H7 (cell line): ENCODE measurements around the gene BAZ2B. TPM values are rescaled to one million over a fixed set of nuclear protein-coding genes. Genes with fewer than 3 reads are reported as not detected.
"Not testable (repeated sequence)": the region's sequence is repeated elsewhere in the genome, so short reads cannot be mapped to it uniquely, and the experiment has no call there.

Experiments used
- DNase-seq: peaks from one replicate; pipeline ENCODE4 v3.0.0; 2012
- H3K27me3 ChIP-seq: 2 replicates; pipeline ENCODE4 v1.6.0; 2011; ENCODE audit warnings: mild to moderate bottlenecking, low read length; ENCODE audit not compliant: control insufficient read depth, insufficient read depth
- H3K36me3 ChIP-seq: replicated peaks from 2 replicates; pipeline ENCODE4 v1.5.1; 2011; ENCODE audit warnings: low read length; ENCODE audit not compliant: control insufficient read depth, insufficient read depth
- H3K4me3 ChIP-seq: 2 replicates; pipeline ENCODE4 v1.5.1; 2011; ENCODE audit warnings: low read depth, mild to moderate bottlenecking, control low read depth, low read length, moderate library complexity; ENCODE audit not compliant: insufficient read depth
- total RNA-seq: library from RNA; depleted of rRNA; stranded (reverse); fragments of >200 nt; shearing (Covaris generic); gene quantifications from 2 replicates; pipeline ENCODE4 v1.2.3, GENCODE V29; 2014

The BAZ2B gene
- total RNA-seq, 1 experiment from 2014 or later, result 16.3 TPM

DNA sequence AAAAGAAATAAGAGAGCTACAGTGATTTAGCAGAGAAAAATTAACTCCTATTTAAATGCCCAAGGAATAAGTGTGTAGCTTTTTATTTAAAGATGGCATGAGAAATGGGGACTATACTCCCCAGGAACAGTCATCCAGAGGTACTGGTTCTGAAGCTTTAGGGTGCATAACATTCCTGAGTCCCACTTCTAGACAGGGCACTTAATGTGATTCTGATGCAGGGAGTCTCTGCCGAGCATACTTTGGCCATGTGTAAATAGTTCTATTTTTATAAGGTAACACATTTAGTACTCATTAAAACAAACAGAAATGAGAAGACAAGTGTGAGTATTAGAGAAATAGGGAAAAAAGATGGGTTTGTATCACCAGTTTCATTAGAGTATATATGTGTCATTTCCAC lies 175.2 kb downstream of the BAZ2B start:
- peaks cover 1% of the 10 kb centered on the region for H3K36me3 ChIP-seq
- DNase-seq, result no peak
- H3K27me3 ChIP-seq, result no peaks in the 10 kb centered on the region
- H3K4me3 ChIP-seq, result no peak overlapping the region

GRCh38 chr2:159439421-159439820 lies 176.9 kb downstream of the BAZ2B start:
- no peak for DNase-seq
- H3K27me3 ChIP-seq, result no peaks in the 10 kb centered on the region
- peaks cover 1% of the 10 kb centered on the region for H3K36me3 ChIP-seq

GRCh38 chr2:159438720-159439353 lies 177.5 kb downstream of the BAZ2B start:
- DNase-seq, result no peak
- Histone ChIP-seq H3K4me3 (no peak overlapping the region), H3K36me3 (no peaks in the 10 kb centered on the region; the same call in none of the 2 replicates), H3K27me3 (no peaks in the 10 kb centered on the region)

More at GRCh38 chr2:159439421-159439820, 176.9 kb downstream of the BAZ2B start:
- H3K4me3 ChIP-seq, result no peak overlapping the region

DNA sequence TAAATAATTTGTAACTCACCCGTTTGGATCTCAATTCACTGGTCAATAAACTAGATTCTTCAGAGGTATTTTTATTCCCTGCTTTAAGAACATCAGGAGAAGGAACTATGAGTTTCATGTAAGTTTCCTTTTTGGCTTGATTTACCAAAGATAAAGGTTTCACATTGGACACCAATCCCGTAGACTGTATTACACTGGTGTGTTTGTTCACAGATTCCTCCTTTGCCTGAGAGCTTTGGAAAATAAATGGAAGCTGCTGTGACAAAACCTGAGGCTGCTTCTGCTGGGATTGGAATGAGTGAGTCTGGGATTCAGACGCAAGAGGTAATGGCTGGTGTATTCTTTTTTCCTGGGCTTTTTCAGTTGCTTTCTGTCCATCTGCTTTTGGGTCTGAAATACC lies 178.1 kb downstream of the BAZ2B start:
- Histone ChIP-seq H3K4me3 (no peak overlapping the region), H3K36me3 (no peaks in the 10 kb centered on the region; the same call in none of the 2 replicates), H3K27me3 (no peaks in the 10 kb centered on the region)
- no peak for DNase-seq

DNA sequence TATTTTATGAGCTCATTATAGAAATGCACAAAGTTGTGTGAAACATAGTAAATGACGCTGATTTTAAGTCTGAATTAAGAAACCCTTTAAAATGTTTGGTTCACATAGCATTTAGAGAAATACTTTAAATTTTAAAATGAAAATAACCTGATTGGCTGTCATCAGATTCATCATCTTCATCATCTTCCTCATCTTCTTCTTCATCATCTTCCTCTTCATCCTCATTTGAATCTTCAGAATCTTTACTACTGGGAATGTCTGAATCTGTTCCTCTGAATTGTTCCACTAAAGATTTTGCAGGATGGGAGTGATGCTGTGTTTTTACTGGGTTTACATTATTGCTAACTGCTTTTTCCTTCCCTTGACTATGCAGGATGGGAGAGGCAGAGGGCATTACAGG lies 183.7 kb downstream of the BAZ2B start:
- Histone ChIP-seq H3K27me3 (no peaks in the 10 kb centered on the region), H3K36me3 (no peaks in the 10 kb centered on the region; the same call in none of the 2 replicates), H3K4me3 (no peak overlapping the region)
- no peak for DNase-seq

GRCh38 chr2:159427048-159427447 lies 189.3 kb downstream of the BAZ2B start:
- no peak for DNase-seq
- Histone ChIP-seq H3K36me3 (no peaks in the 10 kb centered on the region; the same call in 1 of the 2 replicates), H3K27me3 (no peaks in the 10 kb centered on the region), H3K4me3 (no peak overlapping the region)

GRCh38 chr2:159419403-159419802 lies 196.9 kb downstream of the BAZ2B start:
- Histone ChIP-seq H3K27me3 (no peaks in the 10 kb centered on the region), H3K36me3 (no peaks in the 10 kb centered on the region), H3K4me3 (no peak overlapping the region)
- DNase-seq, result no peak

DNA sequence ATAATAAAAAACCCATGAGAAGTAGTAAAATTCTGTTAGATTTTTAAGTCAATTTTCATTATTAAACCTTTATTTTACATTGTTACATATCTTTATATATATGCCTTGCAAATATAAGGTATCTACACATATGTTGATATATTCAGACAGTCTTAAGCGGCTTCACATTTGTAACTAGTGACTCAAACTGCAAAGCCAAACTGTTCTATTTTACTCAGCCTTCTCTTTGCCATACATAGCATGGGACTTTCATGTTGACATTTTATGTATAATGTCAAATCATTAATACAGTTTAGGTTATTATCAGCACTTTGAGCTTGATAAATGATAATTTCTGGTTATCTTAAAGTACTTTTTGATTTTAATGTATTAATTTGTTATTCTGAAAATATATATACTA lies 204.9 kb downstream of the BAZ2B start:
- Histone ChIP-seq H3K4me3 (no peak overlapping the region), H3K36me3 (peaks cover 2% of the 10 kb centered on the region; the same call in 1 of the 2 replicates), H3K27me3 (no peaks in the 10 kb centered on the region)
- no peak for DNase-seq

GRCh38 chr2:159410276-159410675 lies 206.1 kb downstream of the BAZ2B start:
- H3K4me3 ChIP-seq, result no peak overlapping the region
- no peaks in the 10 kb centered on the region for H3K27me3 ChIP-seq
- no peak for DNase-seq
- peaks cover 2% of the 10 kb centered on the region; the same call in 1 of the 2 replicates for H3K36me3 ChIP-seq

DNA sequence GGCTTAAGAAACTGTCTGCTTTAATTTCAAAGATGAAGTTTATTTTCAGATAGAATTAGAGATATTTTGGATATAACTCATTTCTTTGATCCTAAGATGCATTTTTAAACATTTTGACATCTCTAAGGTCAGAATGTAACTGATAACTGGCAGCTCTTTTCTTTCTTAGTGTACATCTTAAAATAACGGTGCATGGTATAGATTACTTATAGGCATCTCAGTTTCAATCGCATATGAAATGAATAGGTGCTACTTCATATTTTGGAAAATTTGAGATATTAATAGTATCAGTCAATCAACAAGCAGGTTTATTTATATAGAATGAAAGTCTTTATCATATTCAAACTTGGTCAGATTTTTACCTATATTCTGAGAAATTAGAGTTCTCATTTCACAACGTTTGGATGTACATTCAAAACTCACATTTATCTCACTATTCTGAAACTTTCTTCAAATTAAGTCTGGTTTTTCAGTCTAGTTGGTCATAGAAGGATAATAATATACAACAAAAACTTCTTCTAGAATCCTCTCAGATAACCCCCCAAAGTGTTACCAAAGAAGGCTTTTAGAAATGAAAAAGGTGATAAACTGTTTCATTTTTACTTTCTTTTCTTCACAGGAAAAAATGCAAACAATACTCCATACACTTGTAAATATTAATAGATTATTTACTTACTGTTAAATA lies 207.1 kb downstream of the BAZ2B start:
- Histone ChIP-seq H3K36me3 (peaks cover 2% of the 10 kb centered on the region; the same call in 1 of the 2 replicates), H3K4me3 (no peak overlapping the region), H3K27me3 (no peaks in the 10 kb centered on the region)
- no peak for DNase-seq

GRCh38 chr2:159402790-159403189 lies 213.6 kb downstream of the BAZ2B start:
- Histone ChIP-seq H3K27me3 (no peaks in the 10 kb centered on the region), H3K36me3 (no peaks in the 10 kb centered on the region), H3K4me3 (no peak overlapping the region)
- DNase-seq, result no peak

DNA sequence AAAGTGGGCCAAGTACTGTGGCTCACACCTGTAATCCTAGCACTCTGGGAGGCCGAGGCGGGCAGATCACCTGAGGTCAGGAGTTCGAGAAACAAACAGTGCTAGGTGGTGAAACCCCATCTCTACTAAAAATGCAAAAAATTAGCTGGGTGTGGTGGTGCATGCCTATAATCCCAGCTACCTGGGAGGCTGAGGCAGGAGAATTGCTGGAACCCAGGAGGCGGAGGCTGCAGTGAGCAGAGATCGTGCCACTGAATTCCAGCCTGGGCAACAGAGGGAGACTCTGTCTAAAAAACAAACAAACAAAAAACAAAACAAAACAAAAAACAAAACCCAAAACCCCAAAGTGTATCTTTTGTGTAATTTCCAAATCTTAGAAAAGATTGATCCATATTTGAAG lies 214.2 kb downstream of the BAZ2B start:
- not testable (repeated sequence) for DNase-seq, H3K4me3 ChIP-seq, H3K36me3 ChIP-seq, H3K27me3 ChIP-seq

DNA sequence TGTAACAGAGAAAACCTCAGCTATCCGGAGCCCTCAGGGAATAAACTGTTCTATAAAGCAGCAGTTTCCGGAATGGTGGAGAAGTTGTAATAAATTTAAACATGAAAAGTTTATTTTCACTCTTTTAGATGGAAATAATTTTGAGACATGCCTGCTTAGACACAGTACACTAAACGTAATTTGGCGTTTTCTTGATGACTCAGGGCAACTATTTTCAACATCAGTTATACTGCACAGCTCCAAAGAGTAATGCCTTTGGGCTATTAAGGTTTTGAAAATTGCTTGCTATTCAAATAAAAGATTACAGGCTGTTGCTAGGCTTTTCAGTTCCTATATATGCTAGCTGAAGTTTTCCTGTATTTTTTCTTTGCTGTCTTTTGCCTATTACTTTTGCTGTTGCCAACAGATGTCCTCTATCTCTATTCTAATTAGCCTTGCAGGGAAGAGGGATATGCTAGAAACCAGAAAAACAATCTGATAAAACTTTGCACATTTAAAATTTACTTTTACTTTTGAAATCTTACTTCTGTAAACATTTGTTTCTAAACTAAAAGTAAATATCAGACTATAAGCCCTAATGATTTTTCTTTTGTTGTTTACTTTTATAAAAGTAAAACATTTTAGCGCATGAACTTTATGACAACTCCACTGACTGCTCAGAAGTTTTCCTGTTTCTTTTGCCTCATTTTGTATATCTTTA lies 216.5 kb downstream of the BAZ2B start:
- Histone ChIP-seq H3K36me3 (no peaks in the 10 kb centered on the region), H3K4me3 (no peak overlapping the region), H3K27me3 (no peaks in the 10 kb centered on the region)
- no peak for DNase-seq

DNA sequence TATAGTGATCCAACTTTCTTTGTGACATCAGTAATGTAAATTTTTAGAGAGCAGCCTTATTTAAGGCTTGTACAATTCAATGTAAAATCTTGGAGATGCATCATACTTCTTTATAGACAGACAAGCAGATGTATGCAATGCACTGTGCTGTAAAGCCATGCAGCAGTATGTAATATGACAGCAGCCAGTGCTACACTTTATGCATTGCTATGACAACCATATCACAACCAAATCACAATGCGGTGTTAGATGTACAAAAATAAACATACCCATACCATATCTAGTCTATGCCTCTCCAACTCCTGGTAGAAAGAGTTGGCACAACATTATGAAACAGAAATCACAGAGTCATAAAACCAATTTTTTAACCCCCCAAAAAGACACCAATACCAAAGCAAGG lies 219.5 kb downstream of the BAZ2B start:
- Histone ChIP-seq H3K36me3 (no peaks in the 10 kb centered on the region), H3K4me3 (no peak overlapping the region), H3K27me3 (no peaks in the 10 kb centered on the region)
- DNase-seq, result no peak
